Heart right ventricle (tissue), 16 donors: ENCODE data around the gene ZWILCH. TPM values are rescaled to one million over a fixed set of nuclear protein-coding genes. Genes with fewer than 3 reads are reported as not detected.

ENCODE experiments used
- ATAC-seq, 8 donors: fragments of 200-7000 bp; cut with Tn5 transposase; one replicate each; pipeline ENCODE4 v1.9.1; 2020; ENCODE audit warnings: mild to moderate bottlenecking in 8 of 8, moderate library complexity in 8 of 8, moderate number of reproducible peaks in 1 of 8
- DNase-seq, 2 donors: peaks; one replicate each; pipeline ENCODE4 v3.0.0-alpha.2; 2020
- H3K27ac ChIP-seq, 10 donors: fragments of 200-600 bp; sonication (generic) in 2 of 10; one replicate each; pipeline versions ENCODE4 v1.5.0 to v1.8.0; 2020 to 2022; ENCODE audit warnings: mild to moderate bottlenecking in 3 of 10
- H3K27me3 ChIP-seq, 7 donors: fragments of 200-600 bp; one replicate each; pipeline ENCODE4 v1.8.0; 2021 to 2022; ENCODE audit warnings: mild to moderate bottlenecking in 2 of 7
- H3K36me3 ChIP-seq, 9 donors: fragments of 200-600 bp; sonication (generic) in 1 of 9; one replicate each; pipeline versions ENCODE4 v1.5.0 to v1.8.0; 2020 to 2022; ENCODE audit warnings: mild to moderate bottlenecking in 2 of 9
- H3K4me1 ChIP-seq, 9 donors: fragments of 200-600 bp; sonication (generic) in 1 of 9; one replicate each; pipeline versions ENCODE4 v1.5.0 to v1.8.0; 2020 to 2022; ENCODE audit warnings: mild to moderate bottlenecking in 4 of 9
- H3K4me3 ChIP-seq, 10 donors: fragments of 200-600 bp; sonication (generic) in 2 of 10; one replicate each; pipeline versions ENCODE4 v1.5.0 to v1.8.0; 2020 to 2022; ENCODE audit warnings: mild to moderate bottlenecking in 7 of 10, moderate library complexity in 2 of 10
- H3K9me3 ChIP-seq, 11 donors: fragments of 200-600 bp in 10 of 11; sonication (generic) in 2 of 11; one replicate each; pipeline versions ENCODE4 v1.5.0 to v1.8.0; 2013 to 2022; ENCODE audit warnings: mild to moderate bottlenecking in 2 of 11, control low read depth in 1 of 11, moderate library complexity in 1 of 11
- WGBS, 2 donors: extraction: QIAGEN DNeasy Blood & Tissue Kit; methylation state at CpG; one replicate each; pipeline ENCODE4 v1.1.7; 2013; ENCODE audit warnings: inconsistent platforms in 1 of 2; 5-methylcytosine and 5-hydroxymethylcytosine counted together
- intact Hi-C, 10 donors: fragments of 100-400 bp; cut with DNase I; formaldehyde crosslinking; loops; one replicate each; pipeline versions ENCODE4 v1.11.1 to v1.14.2; 2022
- polyA plus RNA-seq, 2 donors: library from polyadenylated mRNA; stranded (reverse); fragments of 200-250 nt; gene quantifications; one replicate each; pipeline ENCODE4 v1.2.3, GENCODE V29; 2013
- total RNA-seq, 10 donors: library from RNA; stranded (reverse); fragmentation: NEBNext Ultra II Directional in 3 of 10; extraction: Animal tissue kit (Norgen Biotek cat#: 25700) in 3 of 10; gene quantifications; one replicate each; pipeline versions ENCODE4 v1.2.1 to v1.2.4, GENCODE V29; 2021 to 2023
- TF ChIP-seq, protein P1 (sequence below), 9 donors: fragments of 200-600 bp; sonication (generic) in 2 of 9; IDR thresholded peaks; one replicate each; pipeline versions ENCODE4 v1.5.0 to v1.8.0; 2021 to 2022; ENCODE audit warnings: antibody characterized with exemption in 9 of 9, mild to moderate bottlenecking in 5 of 9, moderate library complexity in 1 of 9
- donor health status: Arrhythmogenic right ventricular cardiomyopathy.
- donor health status: ischemic (EF 13 %, LVEDD 7.1; RV severe dilation, severe dysfunction).
- donor health status: healthy with polysubstance abuse.
- donor health status: DM: no; HTN: yes; CAD: no.
- donor health status: DM: no; HTN: no; CAD: no.
- donor health status: ischemic (EF 25% LVEDD 6.9; RV normal size, moderate dysfunction).
- donor health status: ischemic (EF 25% LVEDD 5.7; RV mildly dilated, moderate dysfunction).
- donor health status: healthy.
- donor health status: DM: yes; HTN: yes; CAD: no.
- donor health status: Ischemic cardiomyopathy.
- donor health status: ischemic (EF 35%, LVEDD 5.7; RV mildly dilated, moderate dysfunction).
- donor health status: nonischemic (EF 11% LVEDD 7.7; RV severe dilation, severe dysfunction).
- donor health status: DM: yes; HTN: yes; CAD: no.
- donor health status: PGD.
- donor health status: ischemic (EF 29% LVEDD 5.4; RV normal size, mild dysfunction).
- donor health status: nonischemic (EF 23%, LVEDD 6.1; RV moderate dilation, normal function).

The ZWILCH gene
- total and polyA plus RNA-seq, 12 donors: 1.5 to 6.6 (median 2.3) TPM

DNA sequence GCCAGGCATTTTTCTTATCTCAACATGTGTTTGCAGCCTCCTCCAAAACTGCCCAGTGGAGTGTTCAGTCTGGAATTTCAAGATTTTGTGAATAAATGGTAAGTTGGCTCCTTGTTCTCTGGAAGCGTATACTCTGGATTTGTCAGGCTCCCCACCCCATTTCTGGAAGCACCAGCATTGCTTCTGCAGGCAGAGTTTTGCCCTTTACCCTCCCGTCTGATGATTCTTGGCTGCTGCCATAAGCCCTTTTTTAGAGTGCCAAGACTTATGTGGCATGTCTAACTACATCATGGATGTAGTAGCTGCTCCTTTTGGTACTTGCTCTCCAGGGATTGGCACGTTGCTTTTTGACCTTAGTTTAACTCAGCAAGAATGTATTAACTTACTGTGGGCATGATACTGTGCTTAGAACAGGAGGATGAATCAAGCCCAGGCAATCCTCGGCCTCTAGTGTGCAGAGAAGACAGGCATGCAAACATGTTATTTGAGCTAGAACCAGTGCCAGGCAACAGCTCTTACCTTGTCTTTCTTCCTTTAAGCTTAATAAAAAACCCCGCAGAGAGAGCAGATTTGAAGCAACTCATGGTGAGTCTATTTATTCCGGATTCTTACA is 15.8 kb upstream of the ZWILCH start:
- H3K4me3 ChIP-seq: no peak overlapping the region
- intact Hi-C loops: loop anchor here in 1 of 10 donors (10.0 kb wide), 1 partner anchor 84 kb away; no protein-coding TSS in a partner anchor
- H3K9me3 ChIP-seq: no peaks in the 10 kb centered on the region
- H3K36me3 ChIP-seq: peaks cover 0 to 100% (median 17%) of the 10 kb centered on the region in 9 donors
- ATAC-seq: peak in 1 of 8 donors; percentile 47
- WGBS, 2 donors: 78 to 81% methylated on average over 6 of the region's 6 CpGs
- H3K27me3 ChIP-seq: no peaks in the 10 kb centered on the region
- TF ChIP-seq, protein P1, sequence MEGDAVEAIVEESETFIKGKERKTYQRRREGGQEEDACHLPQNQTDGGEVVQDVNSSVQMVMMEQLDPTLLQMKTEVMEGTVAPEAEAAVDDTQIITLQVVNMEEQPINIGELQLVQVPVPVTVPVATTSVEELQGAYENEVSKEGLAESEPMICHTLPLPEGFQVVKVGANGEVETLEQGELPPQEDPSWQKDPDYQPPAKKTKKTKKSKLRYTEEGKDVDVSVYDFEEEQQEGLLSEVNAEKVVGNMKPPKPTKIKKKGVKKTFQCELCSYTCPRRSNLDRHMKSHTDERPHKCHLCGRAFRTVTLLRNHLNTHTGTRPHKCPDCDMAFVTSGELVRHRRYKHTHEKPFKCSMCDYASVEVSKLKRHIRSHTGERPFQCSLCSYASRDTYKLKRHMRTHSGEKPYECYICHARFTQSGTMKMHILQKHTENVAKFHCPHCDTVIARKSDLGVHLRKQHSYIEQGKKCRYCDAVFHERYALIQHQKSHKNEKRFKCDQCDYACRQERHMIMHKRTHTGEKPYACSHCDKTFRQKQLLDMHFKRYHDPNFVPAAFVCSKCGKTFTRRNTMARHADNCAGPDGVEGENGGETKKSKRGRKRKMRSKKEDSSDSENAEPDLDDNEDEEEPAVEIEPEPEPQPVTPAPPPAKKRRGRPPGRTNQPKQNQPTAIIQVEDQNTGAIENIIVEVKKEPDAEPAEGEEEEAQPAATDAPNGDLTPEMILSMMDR (IDR thresholded peaks at IDR 0.05): no peak
- DNase-seq: no peak
- peaks cover 0 to 14% (median 5%) of the 10 kb centered on the region in 9 donors for H3K4me1 ChIP-seq
- H3K27ac ChIP-seq: peak overlapping the region in 1 of 10 donors; percentile 41

DNA sequence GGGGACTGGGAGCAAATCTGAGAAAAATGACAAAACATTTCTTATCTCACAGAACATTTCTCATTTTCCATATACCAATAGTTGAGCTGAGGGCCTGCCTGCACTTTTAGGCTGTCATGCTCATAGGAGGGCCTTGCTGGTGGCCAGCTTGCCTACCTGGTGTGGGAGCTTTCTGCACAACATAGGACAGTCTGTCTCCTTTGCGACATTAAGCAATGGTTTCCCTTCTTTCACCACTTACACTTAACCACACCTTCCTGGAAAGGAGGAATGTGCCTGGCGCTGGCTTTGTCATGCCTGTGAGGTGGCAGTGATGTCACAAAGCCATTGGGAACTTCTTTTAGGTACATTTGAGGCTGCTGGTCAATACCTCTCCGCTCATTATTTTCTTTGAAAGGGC is 13.3 kb upstream of the ZWILCH start:
- no peak for DNase-seq
- WGBS, 2 donors: 88 to 90% methylated on average over 3 of the region's 3 CpGs

GRCh38 chr15:66494262-66494661 is 10.9 kb upstream of the ZWILCH start:
- DNase-seq (no peak), ATAC-seq (no peak)
- peaks cover 0 to 85% (median 28%) of the 10 kb centered on the region in 9 donors for H3K36me3 ChIP-seq
- 81 to 87% methylated on average over 2 of the region's 2 CpGs for WGBS, 2 donors
- peaks cover 8 to 43% (median 26%) of the 10 kb centered on the region in 9 donors for H3K4me1 ChIP-seq
- TF ChIP-seq, protein P1 (IDR thresholded peaks at IDR 0.05): no peak
- intact Hi-C loops: loop anchor here in 2 of 10 donors (10.0 kb wide), 1 partner anchor 139 kb away; the partner anchor contains the start of gene TIPIN (in 2 of the 2)
- no peaks in the 10 kb centered on the region for H3K27me3 ChIP-seq
- no peaks in the 10 kb centered on the region for H3K9me3 ChIP-seq
- H3K4me3 ChIP-seq: no peak overlapping the region
- no peak overlapping the region for H3K27ac ChIP-seq

More for the DNA sequence above, 13.3 kb upstream of the ZWILCH start:
- TF ChIP-seq, protein P1 (IDR thresholded peaks at IDR 0.05): no peak
- Histone ChIP-seq H3K27me3 (no peaks in the 10 kb centered on the region), H3K4me1 (peaks cover 2 to 29% (median 13%) of the 10 kb centered on the region in 9 donors), H3K27ac (no peak overlapping the region), H3K4me3 (no peak overlapping the region), H3K9me3 (no peaks in the 10 kb centered on the region), H3K36me3 (peaks cover 0 to 95% (median 25%) of the 10 kb centered on the region in 9 donors)
- ATAC-seq: peak in 1 of 8 donors; percentile 39
- intact Hi-C loops: loop anchor here in 2 of 10 donors (10.0 kb wide), 1 partner anchor 137 kb away; the partner anchor contains the start of gene TIPIN (in 2 of the 2)

DNA sequence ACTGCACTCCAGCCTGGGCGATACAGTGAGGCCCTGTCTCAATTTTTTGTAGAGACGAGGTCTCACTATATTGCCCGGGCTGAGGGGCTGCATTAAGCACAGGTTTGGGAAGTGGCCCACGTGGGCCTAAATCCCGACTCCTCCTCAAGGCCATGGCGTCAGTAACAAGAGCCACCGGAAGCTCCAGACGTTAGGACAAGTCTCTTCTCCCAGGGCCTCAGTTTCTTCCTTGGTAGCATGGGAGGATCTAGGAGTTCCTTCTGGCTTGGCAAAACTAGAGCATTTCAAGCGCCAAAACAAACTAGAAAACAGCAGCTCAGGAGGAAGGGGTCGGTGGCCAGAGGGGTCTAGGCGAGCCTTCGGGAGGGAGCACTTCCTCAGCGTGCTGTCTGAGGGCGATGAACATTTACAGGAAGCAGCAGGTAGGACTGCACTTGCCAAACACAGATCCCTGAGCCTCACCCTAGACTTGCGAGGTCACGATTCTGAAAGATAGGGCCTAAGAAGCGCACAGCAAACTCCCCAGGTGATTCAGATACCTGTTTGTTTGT is 8.1 kb upstream of the ZWILCH start:
- peak overlapping the region; percentile 62 to 91 (median 87) for H3K27ac ChIP-seq
- peak in 6 of 8 donors; percentile 18 to 58 (median 26) for ATAC-seq
- peaks cover 0 to 85% (median 50%) of the 10 kb centered on the region in 9 donors for H3K36me3 ChIP-seq
- intact Hi-C loops: loop anchor here in 8 of 10 donors (1.0 to 10.0 kb wide), 6 partner anchors 110 to 200 kb away; partner anchors contain the start of genes MAP2K1 (in 7 of the 8) and TIPIN (in 2 of the 8)
- DNase-seq: no peak
- WGBS, 2 donors: 18 to 20% methylated on average over 17 of the region's 17 CpGs
- H3K27me3 ChIP-seq: no peaks in the 10 kb centered on the region
- H3K4me1 ChIP-seq: peaks cover 8 to 50% (median 24%) of the 10 kb centered on the region in 9 donors
- TF ChIP-seq, protein P1 (IDR thresholded peaks at IDR 0.05): no peak
- H3K4me3 ChIP-seq: peak overlapping the region; percentile 67 to 97 (median 84)
- no peaks in the 10 kb centered on the region for H3K9me3 ChIP-seq
